IMR-90 (cell line): Measurements from ENCODE around the gene CCDC136. TPM values are rescaled to one million over a fixed set of nuclear protein-coding genes. Genes with fewer than 3 reads are reported as not detected.

Experiments
- ATAC-seq: fragments of 200-7000 bp; cut with Tn5 transposase; 2 replicates; pipeline ENCODE4 v1.9.1; 2020; ENCODE audit warnings: low read depth, mild to moderate bottlenecking, moderate library complexity
- BruUV-seq: library from RNA; stranded (reverse); fragments of 400-500 nt; replicated peaks from 2 replicates; lab custom pipeline; 2021; lab: Mats Ljungman, UMichigan
- CTCF ChIA-PET: fragments of 300-600 bp; formaldehyde crosslinking; extraction: SDS; loops from one replicate; lab custom pipeline; 2021; ENCODE audit warnings: antibody characterized with exemption; lab: Yijun Ruan, JAX
- POLR2A ChIA-PET: fragments of 300-600 bp; sonication (Branson Sonifier 250); formaldehyde crosslinking; loops from one replicate; lab custom pipeline; 2022; ENCODE audit warnings: antibody characterized with exemption; ENCODE audit not compliant: unreplicated experiment; lab: Charles Lee
- DNase-seq: peaks from one replicate; pipeline ENCODE4 v3.0.0; 2013
- H2AFZ ChIP-seq: replicated peaks from 2 replicates; pipeline ENCODE3; 2013; ENCODE audit warnings: low read length, mild to moderate bottlenecking; ENCODE audit not compliant: poor library complexity
- H2AK5ac ChIP-seq: 2 replicates; pipeline ENCODE4 v1.6.1; 2013; ENCODE audit warnings: low read depth, low read length, inconsistent platforms
- H2AK9ac ChIP-seq: replicated peaks from 2 replicates; pipeline ENCODE3; 2013; ENCODE audit warnings: mild to moderate bottlenecking, low read depth, low read length, moderate library complexity; ENCODE audit not compliant: poor library complexity
- H2BK120ac ChIP-seq: 2 replicates; pipeline ENCODE4 v1.6.1; 2013; ENCODE audit warnings: low read depth, low read length, inconsistent platforms
- H2BK15ac ChIP-seq: 3 replicates; pipeline ENCODE4 v1.6.1; 2013; ENCODE audit warnings: low read depth, low read length, inconsistent platforms
- H2BK20ac ChIP-seq: 2 replicates; pipeline ENCODE4 v1.6.1; 2013; ENCODE audit warnings: low read depth, mild to moderate bottlenecking, inconsistent platforms, low read length, moderate library complexity
- H2BK5ac ChIP-seq: 2 replicates; pipeline ENCODE4 v1.6.1; 2013; ENCODE audit warnings: mild to moderate bottlenecking, low read depth, low read length, inconsistent platforms; ENCODE audit not compliant: poor library complexity, severe bottlenecking
- H3K14ac ChIP-seq: replicated peaks from 2 replicates; pipeline ENCODE4 v1.6.1; 2013; ENCODE audit warnings: low read depth, low read length, inconsistent platforms
- H3K18ac ChIP-seq: 2 replicates; pipeline ENCODE4 v1.6.1; 2013; ENCODE audit warnings: low read depth, low read length, control low read depth
- H3K23ac ChIP-seq: 2 replicates; pipeline ENCODE4 v1.6.1; 2013; ENCODE audit warnings: low read depth, low read length, inconsistent platforms
- H3K27ac ChIP-seq: 2 replicates; pipeline ENCODE4 v1.5.1; 2013; ENCODE audit warnings: mild to moderate bottlenecking, control low read depth, low read length; ENCODE audit not compliant: insufficient read depth
- H3K27me3 ChIP-seq: 2 replicates; pipeline ENCODE4 v1.6.1; 2013; ENCODE audit warnings: low read length; ENCODE audit not compliant: control insufficient read depth, insufficient read depth
- H3K36me3 ChIP-seq: 2 replicates; pipeline ENCODE4 v1.6.1; 2013; ENCODE audit warnings: low read length, mixed read lengths; ENCODE audit not compliant: control insufficient read depth, insufficient read depth
- H3K4ac ChIP-seq: 2 replicates; pipeline ENCODE4 v1.6.1; 2013; ENCODE audit warnings: low read depth, low read length, inconsistent platforms
- H3K4me1 ChIP-seq: 2 replicates; pipeline ENCODE4 v1.6.1; 2013; ENCODE audit warnings: low read length, mixed read lengths; ENCODE audit not compliant: control insufficient read depth, insufficient read depth
- H3K4me2 ChIP-seq: 2 replicates; pipeline ENCODE4 v1.6.1; 2013; ENCODE audit warnings: low read depth, mild to moderate bottlenecking, control low read depth, low read length, moderate library complexity
- H3K4me3 ChIP-seq: 2 replicates; pipeline ENCODE4 v1.5.1; 2013; ENCODE audit warnings: low read depth, mild to moderate bottlenecking, control low read depth, low read length, moderate library complexity; ENCODE audit not compliant: insufficient read depth
- H3K56ac ChIP-seq: 2 replicates; pipeline ENCODE4 v1.6.1; 2013; ENCODE audit warnings: low read length, inconsistent platforms; ENCODE audit not compliant: insufficient read depth; ENCODE audit errors: extremely low read depth
- H3K79me1 ChIP-seq, 2 experiments: 2 replicates each; pipeline ENCODE4 v1.6.1; 2013; ENCODE audit warnings: low read length in 2 of 2, inconsistent platforms in 1 of 2, low read depth in 1 of 2
- H3K9ac ChIP-seq: 2 replicates; pipeline ENCODE4 v1.6.1; 2013; ENCODE audit warnings: low read depth, low read length, control low read depth
- H3K9me1 ChIP-seq: 2 replicates; pipeline ENCODE4 v1.6.1; 2013; ENCODE audit warnings: low read length, inconsistent platforms; ENCODE audit not compliant: insufficient read depth
- H3K9me3 ChIP-seq: 2 replicates; pipeline ENCODE4 v1.6.1; 2013; ENCODE audit warnings: low read length; ENCODE audit not compliant: control insufficient read depth, insufficient read depth
- H4K20me1 ChIP-seq: 2 replicates; pipeline ENCODE4 v1.6.1; 2013; ENCODE audit warnings: low read length, inconsistent platforms; ENCODE audit not compliant: insufficient read depth
- H4K5ac ChIP-seq: 2 replicates; pipeline ENCODE4 v1.6.1; 2013; ENCODE audit warnings: mild to moderate bottlenecking, low read depth, low read length, control low read depth
- H4K8ac ChIP-seq, 2 experiments: 2 replicates each; pipeline ENCODE4 v1.6.1; 2013; ENCODE audit warnings: low read depth in 2 of 2, low read length in 2 of 2, control low read depth in 1 of 2, inconsistent platforms in 1 of 2
- H4K91ac ChIP-seq: 2 replicates; pipeline ENCODE4 v1.6.1; 2013; ENCODE audit warnings: low read depth, low read length, inconsistent platforms; ENCODE audit not compliant: insufficient read depth
- BHLHE40 ChIP-seq: fragments of 150-350 bp; IDR thresholded peaks from 2 replicates; pipeline ENCODE4 v1.6.1; 2016; ENCODE audit warnings: mild to moderate bottlenecking, low read depth, low read length
- CEBPB ChIP-seq: IDR thresholded peaks from 2 replicates; pipeline ENCODE4 v1.6.1; 2012; ENCODE audit warnings: low read depth, low read length, improper control_type of control experiment
- WGBS, 2 experiments: methylation state at CpG; one replicate each; pipeline versions ENCODE4 v1.1.5 to v1.1.7; 2013; ENCODE audit warnings: missing lambda C conversion rate in 2 of 2; ENCODE audit not compliant: insufficient read length in 1 of 2; ENCODE audit errors: extremely low coverage in 2 of 2; 5-methylcytosine and 5-hydroxymethylcytosine counted together
- dilution Hi-C: fragments of 300-500 bp; cut with HindIII; formaldehyde crosslinking; loops from one replicate; pipeline ENCODE4 v1.14.3; 2018; ENCODE audit warnings: low sequenced_read_pairs; ENCODE audit not compliant: unreplicated experiment
- in situ Hi-C: fragments of 300-500 bp; cut with MboI; formaldehyde crosslinking; loops from 3 replicates; pipeline ENCODE4 v1.14.3; 2019; ENCODE audit warnings: low sequenced_read_pairs, inconsistent platforms, mixed read lengths
- intact Hi-C: fragments of 100-400 bp; cut with micrococcal nuclease; formaldehyde crosslinking; loops from 2 replicates; pipeline ENCODE4 v1.10.0; 2022
- polyA plus RNA-seq, 3 experiments: library from polyadenylated mRNA; depleted of rRNA; stranded (reverse); fragments of >200 nt; gene quantifications; 2 replicates each; pipeline ENCODE4 v1.2.3, GENCODE V29; 2012; ENCODE audit warnings: low replicate concordance in 1 of 3
- total RNA-seq: library from RNA; depleted of rRNA; stranded (reverse); fragments of >200 nt; gene quantifications from 2 replicates; pipeline ENCODE4 v1.2.3, GENCODE V29; 2012

The CCDC136 gene
- total and polyA plus RNA-seq, 2 of the 4 experiments (the other 2 are of a cell fraction): 7.7 to 18.0 TPM

DNA sequence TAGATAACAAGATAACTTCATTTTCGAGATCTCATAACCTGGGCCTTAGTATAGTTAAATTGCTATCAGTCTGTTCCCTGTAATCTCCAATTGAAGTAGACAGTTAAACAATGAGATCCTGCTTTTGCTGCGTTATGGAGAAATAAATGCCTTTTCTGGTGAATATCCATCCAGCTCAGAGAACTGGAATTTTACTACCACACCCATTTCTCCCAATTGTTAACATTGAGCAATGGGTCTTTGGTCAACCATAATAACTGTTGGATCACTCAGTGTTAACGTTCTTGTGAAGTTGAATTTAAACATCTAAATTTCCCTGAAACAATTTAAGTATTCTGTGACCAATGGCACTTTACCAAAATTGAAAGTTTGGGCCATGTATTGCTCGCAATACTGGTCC, 49.6 kb upstream of the CCDC136 start:
- CTCF ChIA-PET: no interaction called here

More for the DNA sequence above, 49.6 kb upstream of the CCDC136 start:
- Histone ChIP-seq H2BK120ac (no peak overlapping the region), H4K91ac (no peak overlapping the region), H3K4me2 (peak overlapping the region; percentile 69), H3K4me3 (no peak overlapping the region), H3K79me1 (peaks cover 0 to 18% of the 10 kb centered on the region in 2 experiments; a peak in 2 of 4 replicates), H3K56ac (no peak overlapping the region), H3K18ac (peak overlapping the region; percentile 20; the same call in 1 of the 2 replicates), H3K9me1 (peaks cover 23% of the 10 kb centered on the region), H2AK9ac (no peak overlapping the region), H3K27ac (no peak overlapping the region), H3K9me3 (no peaks in the 10 kb centered on the region), H3K4me1 (peaks cover 8% of the 10 kb centered on the region), H3K4ac (no peak overlapping the region; the same call in 1 of the 2 replicates), H2BK20ac (no peak overlapping the region), H3K9ac (no peak overlapping the region), H2AFZ (no peak overlapping the region), H2BK15ac (no peak overlapping the region), H3K27me3 (no peaks in the 10 kb centered on the region), H3K14ac (0 out of 2 replicates have a peak overlapping the region, but pooled peaks have one; percentile 27), H4K8ac (no peak overlapping the region), H3K36me3 (peaks cover 8% of the 10 kb centered on the region), H3K23ac (no peak overlapping the region), H2BK5ac (peak overlapping the region; percentile 76), H4K20me1 (peaks cover 80% of the 10 kb centered on the region), H4K5ac (no peak overlapping the region), H2AK5ac (0 out of 2 replicates have a peak overlapping the region, but pooled peaks have one; percentile 52)
- no TSS peak for BruUV-seq
- in situ Hi-C loops: no loop called here
- dilution Hi-C loops: no loop called here
- no CpG with 5 or more reads among the region's 4 CpGs for WGBS, 2 experiments
- POLR2A ChIA-PET: interaction anchor here (1.5 kb wide), 1 partner anchor 90 kb away, joined by 12 read pairs; no protein-coding TSS in a partner anchor
- TF ChIP-seq BHLHE40: no peak
- TF ChIP-seq CEBPB: peak; percentile 89
- ATAC-seq (no peak), DNase-seq (peak; percentile 66)
- intact Hi-C loops: loop anchor here (5.0 kb wide), 1 partner anchor 90 kb away; the partner anchor contains the start of gene FLNC
